Heart right ventricle (tissue), 16 donors: Measurements from ENCODE around the gene SMIM5. TPM values are rescaled to one million over a fixed set of nuclear protein-coding genes. Genes with fewer than 3 reads are reported as not detected.

Experiments used
- ATAC-seq, 8 donors: fragments of 200-7000 bp; cut with Tn5 transposase; one replicate each; pipeline ENCODE4 v1.9.1; 2020; ENCODE audit warnings: mild to moderate bottlenecking in 8 of 8, moderate library complexity in 8 of 8, moderate number of reproducible peaks in 1 of 8
- DNase-seq, 2 donors: peaks; one replicate each; pipeline ENCODE4 v3.0.0-alpha.2; 2020
- H3K27ac ChIP-seq, 10 donors: fragments of 200-600 bp; sonication (generic) in 2 of 10; one replicate each; pipeline versions ENCODE4 v1.5.0 to v1.8.0; 2020 to 2022; ENCODE audit warnings: mild to moderate bottlenecking in 3 of 10
- H3K27me3 ChIP-seq, 7 donors: fragments of 200-600 bp; one replicate each; pipeline ENCODE4 v1.8.0; 2021 to 2022; ENCODE audit warnings: mild to moderate bottlenecking in 2 of 7
- H3K36me3 ChIP-seq, 9 donors: fragments of 200-600 bp; sonication (generic) in 1 of 9; one replicate each; pipeline versions ENCODE4 v1.5.0 to v1.8.0; 2020 to 2022; ENCODE audit warnings: mild to moderate bottlenecking in 2 of 9
- H3K4me1 ChIP-seq, 9 donors: fragments of 200-600 bp; sonication (generic) in 1 of 9; one replicate each; pipeline versions ENCODE4 v1.5.0 to v1.8.0; 2020 to 2022; ENCODE audit warnings: mild to moderate bottlenecking in 4 of 9
- H3K4me3 ChIP-seq, 10 donors: fragments of 200-600 bp; sonication (generic) in 2 of 10; one replicate each; pipeline versions ENCODE4 v1.5.0 to v1.8.0; 2020 to 2022; ENCODE audit warnings: mild to moderate bottlenecking in 7 of 10, moderate library complexity in 2 of 10
- H3K9me3 ChIP-seq, 11 donors: fragments of 200-600 bp in 10 of 11; sonication (generic) in 2 of 11; one replicate each; pipeline versions ENCODE4 v1.5.0 to v1.8.0; 2013 to 2022; ENCODE audit warnings: mild to moderate bottlenecking in 2 of 11, control low read depth in 1 of 11, moderate library complexity in 1 of 11
- WGBS, 2 donors: extraction: QIAGEN DNeasy Blood & Tissue Kit; methylation state at CpG; one replicate each; pipeline ENCODE4 v1.1.7; 2013; ENCODE audit warnings: inconsistent platforms in 1 of 2; 5-methylcytosine and 5-hydroxymethylcytosine counted together
- intact Hi-C, 10 donors: fragments of 100-400 bp; cut with DNase I; formaldehyde crosslinking; loops; one replicate each; pipeline versions ENCODE4 v1.11.1 to v1.14.2; 2022
- polyA plus RNA-seq, 2 donors: library from polyadenylated mRNA; stranded (reverse); fragments of 200-250 nt; gene quantifications; one replicate each; pipeline ENCODE4 v1.2.3, GENCODE V29; 2013
- total RNA-seq, 10 donors: library from RNA; stranded (reverse); fragmentation: NEBNext Ultra II Directional in 3 of 10; extraction: Animal tissue kit (Norgen Biotek cat#: 25700) in 3 of 10; gene quantifications; one replicate each; pipeline versions ENCODE4 v1.2.1 to v1.2.4, GENCODE V29; 2021 to 2023
- TF ChIP-seq, protein P1 (sequence below), 9 donors: fragments of 200-600 bp; sonication (generic) in 2 of 9; IDR thresholded peaks; one replicate each; pipeline versions ENCODE4 v1.5.0 to v1.8.0; 2021 to 2022; ENCODE audit warnings: antibody characterized with exemption in 9 of 9, mild to moderate bottlenecking in 5 of 9, moderate library complexity in 1 of 9
- donor health status: Arrhythmogenic right ventricular cardiomyopathy.
- donor health status: ischemic (EF 13 %, LVEDD 7.1; RV severe dilation, severe dysfunction).
- donor health status: healthy with polysubstance abuse.
- donor health status: DM: no; HTN: yes; CAD: no.
- donor health status: DM: no; HTN: no; CAD: no.
- donor health status: ischemic (EF 25% LVEDD 6.9; RV normal size, moderate dysfunction).
- donor health status: ischemic (EF 25% LVEDD 5.7; RV mildly dilated, moderate dysfunction).
- donor health status: healthy.
- donor health status: DM: yes; HTN: yes; CAD: no.
- donor health status: Ischemic cardiomyopathy.
- donor health status: ischemic (EF 35%, LVEDD 5.7; RV mildly dilated, moderate dysfunction).
- donor health status: nonischemic (EF 11% LVEDD 7.7; RV severe dilation, severe dysfunction).
- donor health status: DM: yes; HTN: yes; CAD: no.
- donor health status: PGD.
- donor health status: ischemic (EF 29% LVEDD 5.4; RV normal size, mild dysfunction).
- donor health status: nonischemic (EF 23%, LVEDD 6.1; RV moderate dilation, normal function).

Gene SMIM5
- total and polyA plus RNA-seq, 12 donors = 1.9 to 19.2 (median 6.5) TPM

DNA sequence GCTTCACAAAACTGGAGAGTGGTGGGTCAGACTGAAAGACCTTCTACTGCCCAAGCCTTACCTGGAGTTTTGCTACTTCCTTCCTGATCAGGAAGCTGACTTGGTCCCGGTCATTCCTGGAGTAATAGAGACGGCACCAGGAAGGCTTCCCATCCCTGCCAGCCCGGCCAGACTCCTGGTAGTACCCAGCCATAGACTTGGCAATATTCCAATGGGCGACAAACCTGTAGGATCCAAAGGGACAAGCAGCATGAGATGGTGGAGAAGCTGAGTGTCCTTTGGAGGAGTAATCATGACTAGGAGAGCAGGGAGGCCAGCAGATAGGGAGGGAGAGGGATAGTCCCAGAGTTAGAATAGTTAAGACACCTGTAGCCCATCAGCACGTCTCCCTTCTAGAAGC, 25.0 kb downstream of the SMIM5 start:
- Histone ChIP-seq H3K9me3 (no peaks in the 10 kb centered on the region), H3K4me3 (no peak overlapping the region), H3K27me3 (no peaks in the 10 kb centered on the region), H3K36me3 (peaks cover 0 to 97% (median 41%) of the 10 kb centered on the region in 9 donors), H3K4me1 (peaks cover 0 to 11% (median 0%) of the 10 kb centered on the region in 9 donors), H3K27ac (no peak overlapping the region)
- DNase-seq (no peak), ATAC-seq (no peak)
- intact Hi-C loops = no loop called here
- TF ChIP-seq, protein P1, sequence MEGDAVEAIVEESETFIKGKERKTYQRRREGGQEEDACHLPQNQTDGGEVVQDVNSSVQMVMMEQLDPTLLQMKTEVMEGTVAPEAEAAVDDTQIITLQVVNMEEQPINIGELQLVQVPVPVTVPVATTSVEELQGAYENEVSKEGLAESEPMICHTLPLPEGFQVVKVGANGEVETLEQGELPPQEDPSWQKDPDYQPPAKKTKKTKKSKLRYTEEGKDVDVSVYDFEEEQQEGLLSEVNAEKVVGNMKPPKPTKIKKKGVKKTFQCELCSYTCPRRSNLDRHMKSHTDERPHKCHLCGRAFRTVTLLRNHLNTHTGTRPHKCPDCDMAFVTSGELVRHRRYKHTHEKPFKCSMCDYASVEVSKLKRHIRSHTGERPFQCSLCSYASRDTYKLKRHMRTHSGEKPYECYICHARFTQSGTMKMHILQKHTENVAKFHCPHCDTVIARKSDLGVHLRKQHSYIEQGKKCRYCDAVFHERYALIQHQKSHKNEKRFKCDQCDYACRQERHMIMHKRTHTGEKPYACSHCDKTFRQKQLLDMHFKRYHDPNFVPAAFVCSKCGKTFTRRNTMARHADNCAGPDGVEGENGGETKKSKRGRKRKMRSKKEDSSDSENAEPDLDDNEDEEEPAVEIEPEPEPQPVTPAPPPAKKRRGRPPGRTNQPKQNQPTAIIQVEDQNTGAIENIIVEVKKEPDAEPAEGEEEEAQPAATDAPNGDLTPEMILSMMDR (IDR thresholded peaks at IDR 0.05) = no peak
- WGBS, 2 donors = 83 to 86% methylated on average over 5 of the region's 5 CpGs

DNA sequence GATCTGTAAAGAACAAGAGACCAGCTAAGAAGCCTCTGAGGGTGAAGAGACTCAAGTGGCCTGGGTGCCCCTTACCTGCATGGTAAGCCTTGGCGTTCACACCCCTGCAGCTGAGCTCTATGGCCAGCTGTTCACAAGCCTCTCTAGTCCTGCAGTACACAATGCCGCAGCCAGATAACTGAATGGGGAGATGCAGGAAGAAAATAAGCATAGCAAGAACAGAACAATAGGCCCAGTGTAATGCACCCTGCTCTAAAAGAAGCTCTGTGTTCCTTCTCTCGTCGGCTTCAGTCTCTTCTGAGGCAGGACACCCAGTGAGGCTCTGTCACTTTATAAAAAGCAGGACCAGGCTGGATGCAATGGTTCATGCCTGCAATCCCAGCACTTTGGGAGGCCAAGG, 28.3 kb downstream of the SMIM5 start:
- ATAC-seq = no peak
- WGBS, 2 donors = 88 to 92% methylated on average over 4 of the region's 4 CpGs

DNA sequence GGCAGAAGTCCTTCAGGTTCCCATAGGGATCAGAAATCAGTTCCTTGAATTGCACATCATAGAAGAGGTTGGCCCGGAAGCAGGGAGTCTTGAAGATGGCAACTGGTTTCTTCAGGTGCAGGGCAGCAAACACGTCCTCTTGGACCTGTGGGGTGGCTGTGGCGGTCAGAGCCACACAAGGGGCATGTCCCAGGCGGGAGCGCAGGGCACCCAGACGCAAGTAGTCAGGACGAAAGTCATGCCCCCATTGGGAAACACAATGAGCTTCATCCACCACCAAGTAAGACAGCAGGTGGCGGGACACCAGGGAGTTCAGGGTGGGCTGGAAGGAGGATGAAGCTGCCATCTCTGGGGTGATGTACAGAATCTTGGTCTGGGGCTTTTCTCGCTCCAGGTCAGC, 29.3 kb downstream of the SMIM5 start:
- intact Hi-C loops = no loop called here
- ATAC-seq = no peak
- TF ChIP-seq, protein P1 (IDR thresholded peaks at IDR 0.05) = no peak
- Histone ChIP-seq H3K27me3 (no peaks in the 10 kb centered on the region), H3K4me1 (peaks cover 6 to 12% (median 12%) of the 10 kb centered on the region in 9 donors), H3K36me3 (peaks cover 0 to 72% (median 27%) of the 10 kb centered on the region in 9 donors), H3K9me3 (no peaks in the 10 kb centered on the region), H3K4me3 (no peak overlapping the region), H3K27ac (no peak overlapping the region)
- no peak for DNase-seq
- 96 to 97% methylated on average over 9 of the region's 9 CpGs for WGBS, 2 donors

More for the DNA sequence above, 28.3 kb downstream of the SMIM5 start:
- Histone ChIP-seq H3K9me3 (no peaks in the 10 kb centered on the region), H3K4me1 (peaks cover 6 to 11% (median 9%) of the 10 kb centered on the region in 9 donors), H3K4me3 (no peak overlapping the region), H3K27ac (no peak overlapping the region), H3K36me3 (peaks cover 0 to 82% (median 36%) of the 10 kb centered on the region in 9 donors), H3K27me3 (no peaks in the 10 kb centered on the region)
- DNase-seq = no peak
- TF ChIP-seq, protein P1 (IDR thresholded peaks at IDR 0.05) = no peak
- intact Hi-C loops = no loop called here

DNA sequence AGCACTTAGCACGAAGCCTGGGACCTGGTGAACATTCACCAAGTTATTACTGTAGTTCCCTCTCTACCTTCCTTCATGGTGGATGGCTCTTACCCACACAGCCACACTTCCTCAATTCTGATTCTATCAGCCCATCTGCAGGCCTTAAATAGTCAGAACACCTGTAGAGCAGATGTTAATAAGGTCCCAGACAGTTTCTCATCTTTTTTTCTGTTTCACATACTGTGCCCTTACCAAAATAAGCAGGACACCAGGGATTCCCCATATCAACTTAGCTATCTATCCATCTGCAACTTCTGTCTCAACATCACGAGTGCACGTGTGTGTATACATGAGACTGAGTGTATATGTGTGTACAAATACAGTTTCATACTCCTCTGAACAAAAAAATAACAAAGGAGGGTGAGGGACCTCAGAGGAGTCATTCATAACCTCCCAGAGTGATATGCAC, 30.9 kb downstream of the SMIM5 start:
- Histone ChIP-seq H3K36me3 (peaks cover 0 to 65% (median 32%) of the 10 kb centered on the region in 9 donors), H3K9me3 (no peaks in the 10 kb centered on the region), H3K27me3 (no peaks in the 10 kb centered on the region), H3K4me1 (peaks cover 12 to 28% (median 23%) of the 10 kb centered on the region in 9 donors), H3K27ac (no peak overlapping the region), H3K4me3 (no peak overlapping the region)
- intact Hi-C loops = no loop called here
- 63 to 93% methylated on average over 3 of the region's 3 CpGs for WGBS, 2 donors
- DNase-seq (no peak), ATAC-seq (no peak)
- TF ChIP-seq, protein P1 (IDR thresholded peaks at IDR 0.05) = no peak
